EL (cell line): ENCODE results near the gene TOGARAM1.
A peak's percentile ranks its signal among the peaks of the same experiment; 100 is the strongest.

ENCODE experiments used
- DNase-seq: peaks from one replicate; pipeline ENCODE4 v3.0.0-alpha.2; 2016

Gene TOGARAM1

GRCh38 chr14:44961554-44962333, at the start of gene TOGARAM1, which contains the start of gene KLHL28:
TOGARAM1 (plus strand) TSS chr14:44962190; CDS start chr14:44962422, 232 bp downstream.
KLHL28 (minus strand) TSS chr14:44961947; CDS start chr14:44945928, 16,019 bp downstream.
- peak; percentile 100 for DNase-seq

DNA sequence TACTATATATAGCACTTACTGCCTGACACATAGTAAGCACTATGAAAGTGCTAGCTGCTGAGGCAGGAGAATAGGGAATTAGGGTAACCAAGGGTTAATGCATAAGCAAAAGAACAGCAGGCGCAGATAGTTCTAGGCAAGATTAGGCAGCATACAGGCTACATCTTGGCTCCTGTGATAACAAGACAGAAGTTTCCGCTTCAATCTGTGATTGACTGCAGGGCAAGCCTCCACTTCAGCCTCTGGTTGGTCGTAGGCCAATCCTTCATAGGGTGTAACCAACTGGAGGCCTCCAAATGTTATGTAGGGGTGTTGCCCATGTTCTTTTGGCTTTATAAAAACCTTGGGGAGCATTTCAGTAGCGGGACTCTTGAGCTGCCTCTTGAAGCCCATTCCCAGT, 47.1 kb upstream of the TOGARAM1 start:
- DNase-seq: no peak

- DNase-seq: no peak
Observed at GRCh38 chr14:44928793-44929192, 33.2 kb upstream of the TOGARAM1 start.

- DNase-seq: no peak
Observed at GRCh38 chr14:44935155-44935554, 26.8 kb upstream of the TOGARAM1 start.

- no peak for DNase-seq
Observed at GRCh38 chr14:44937547-44937946, 24.4 kb upstream of the TOGARAM1 start.

DNA sequence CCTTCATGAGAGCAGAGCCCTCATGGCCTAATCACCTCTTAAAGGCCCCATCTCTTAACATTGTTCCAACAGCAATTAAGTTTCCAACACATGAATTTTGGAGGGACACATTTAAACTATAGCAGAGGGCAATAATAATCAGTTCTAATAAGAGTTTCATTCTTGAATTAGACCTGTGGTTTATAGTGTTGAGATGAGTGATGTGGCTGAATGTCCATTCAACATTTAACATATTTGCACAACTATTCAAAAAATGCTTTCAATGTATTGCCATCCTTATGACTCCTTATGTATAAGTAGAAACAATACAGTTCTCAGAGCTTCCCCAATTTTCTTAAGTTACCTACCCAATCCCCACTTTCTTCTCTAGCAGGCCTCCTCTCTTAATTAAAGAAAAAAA, 21.8 kb upstream of the TOGARAM1 start:
- DNase-seq: no peak

- no peak for DNase-seq
Observed at GRCh38 chr14:44940944-44941343, 21.0 kb upstream of the TOGARAM1 start.

GRCh38 chr14:44941591-44941990, 20.4 kb upstream of the TOGARAM1 start:
- DNase-seq: peak; percentile 32

- no peak for DNase-seq
Observed at GRCh38 chr14:44942436-44942835, 19.6 kb upstream of the TOGARAM1 start.

- DNase-seq: no peak
Observed at GRCh38 chr14:44944107-44944506, 17.9 kb upstream of the TOGARAM1 start.

GRCh38 chr14:44945264-44945663, 16.7 kb upstream of the TOGARAM1 start:
- DNase-seq: peak; percentile 85

DNA sequence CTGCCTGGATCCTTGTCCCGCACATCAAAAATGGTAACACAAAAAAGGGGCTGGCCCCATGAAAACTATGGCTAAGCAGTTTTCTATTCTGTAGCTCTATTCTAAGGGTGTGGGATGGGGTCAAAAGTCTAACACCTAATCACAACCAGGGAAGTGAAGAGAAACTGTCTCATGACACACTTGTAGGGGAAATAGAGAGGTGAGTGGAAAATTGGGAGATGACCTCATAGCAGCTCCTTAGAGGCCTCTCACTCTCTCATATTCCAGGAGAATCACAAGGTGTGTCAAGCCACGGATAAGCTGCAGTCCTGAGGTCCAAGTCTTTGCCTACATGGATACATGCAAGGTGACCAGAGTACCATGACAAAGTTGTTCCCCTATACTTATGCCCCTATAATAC, 10.9 kb upstream of the TOGARAM1 start:
- no peak for DNase-seq

DNA sequence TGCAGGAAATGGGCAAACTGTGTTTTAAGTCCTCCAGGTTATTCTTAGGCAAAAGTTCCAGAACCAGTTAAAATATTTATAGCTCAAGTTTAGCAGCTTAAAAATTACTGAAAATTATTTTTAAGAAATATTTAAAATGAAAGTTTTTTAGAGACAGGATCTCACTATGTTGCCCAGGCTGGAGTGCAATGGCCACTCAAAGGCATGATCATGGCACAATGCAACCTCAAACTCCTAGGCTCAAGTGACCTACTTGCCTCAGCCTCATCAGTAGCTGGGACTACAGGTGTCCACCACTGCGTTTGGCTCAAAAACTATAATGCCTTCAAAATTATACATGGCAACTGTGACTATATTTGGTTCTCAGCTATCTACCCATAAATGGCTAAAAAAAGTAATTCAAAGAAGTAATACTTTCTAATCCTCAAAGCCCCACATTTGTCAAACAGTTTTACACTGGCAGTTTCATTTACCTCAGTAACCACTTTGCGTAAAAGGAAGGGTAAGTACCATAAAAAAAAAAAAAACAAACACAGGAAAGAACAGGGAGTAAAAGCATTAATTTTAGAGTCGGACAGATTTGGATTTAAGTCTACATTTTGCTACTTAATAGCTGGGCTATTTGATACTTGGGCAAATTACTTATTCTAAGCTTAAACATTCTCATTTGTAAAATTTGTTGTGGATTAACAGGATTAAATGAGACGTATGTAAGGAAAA, 9.4 kb upstream of the TOGARAM1 start:
- no peak for DNase-seq

DNA sequence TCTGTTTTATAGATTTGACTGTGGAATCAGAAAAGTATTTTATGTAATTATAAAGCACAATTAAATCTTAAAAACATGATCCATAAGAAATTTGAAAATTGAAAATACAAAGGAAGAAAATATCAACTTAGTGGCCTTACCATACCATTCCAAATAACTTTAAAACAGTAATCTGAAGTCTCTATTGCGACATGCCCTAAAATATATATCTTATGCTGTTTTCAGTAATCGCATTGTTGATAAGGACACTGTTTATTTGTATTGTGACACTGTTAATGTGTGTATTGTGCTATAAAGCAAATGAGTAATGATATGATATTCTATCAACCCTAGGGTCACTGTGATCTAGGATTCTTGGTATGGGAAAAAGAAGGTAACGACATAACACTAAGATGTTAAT, 7.2 kb upstream of the TOGARAM1 start:
- no peak for DNase-seq

- DNase-seq: no peak
Observed at GRCh38 chr14:44955528-44955927, 6.5 kb upstream of the TOGARAM1 start.

- DNase-seq: no peak
Observed at GRCh38 chr14:44956866-44957265, 5.1 kb upstream of the TOGARAM1 start.

DNA sequence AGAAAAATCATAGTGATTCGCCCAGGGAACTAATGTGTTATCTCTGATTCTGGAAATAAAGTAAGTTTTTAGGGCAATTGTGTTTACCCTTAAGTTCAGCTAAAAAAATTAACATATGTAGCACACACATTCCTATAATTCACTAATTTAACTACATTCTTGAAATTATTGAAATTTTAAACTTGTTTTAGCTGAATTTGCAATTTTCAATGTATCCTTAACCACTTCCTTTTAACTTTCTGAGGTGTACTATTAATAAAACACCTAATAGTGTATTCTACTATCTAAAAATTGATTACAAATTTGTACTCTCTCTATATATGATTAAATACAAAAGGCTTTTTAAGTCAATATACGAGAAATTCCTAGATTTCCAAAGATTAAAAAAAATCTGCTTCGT, 2.5 kb upstream of the TOGARAM1 start:
- DNase-seq: no peak

DNA sequence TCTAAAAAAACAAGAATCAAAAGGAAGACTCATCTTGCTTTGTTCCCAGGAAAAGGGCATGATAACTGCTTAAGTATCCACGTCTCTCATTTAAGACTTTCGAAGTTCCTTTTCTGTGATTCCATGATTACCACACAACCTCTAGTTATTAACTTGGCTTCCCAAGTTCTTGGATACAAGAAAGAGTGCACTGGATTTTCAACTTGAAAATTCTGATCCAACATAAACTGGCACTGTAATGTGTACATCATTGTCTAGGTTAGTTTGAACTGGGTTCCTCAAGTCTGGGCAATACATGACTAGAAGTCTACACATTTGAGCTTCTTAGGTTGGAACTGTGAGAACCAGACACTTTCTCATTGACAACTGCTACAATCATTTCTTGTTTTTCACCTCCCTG, 1.8 kb upstream of the TOGARAM1 start:
- peak; percentile 8 for DNase-seq

DNA sequence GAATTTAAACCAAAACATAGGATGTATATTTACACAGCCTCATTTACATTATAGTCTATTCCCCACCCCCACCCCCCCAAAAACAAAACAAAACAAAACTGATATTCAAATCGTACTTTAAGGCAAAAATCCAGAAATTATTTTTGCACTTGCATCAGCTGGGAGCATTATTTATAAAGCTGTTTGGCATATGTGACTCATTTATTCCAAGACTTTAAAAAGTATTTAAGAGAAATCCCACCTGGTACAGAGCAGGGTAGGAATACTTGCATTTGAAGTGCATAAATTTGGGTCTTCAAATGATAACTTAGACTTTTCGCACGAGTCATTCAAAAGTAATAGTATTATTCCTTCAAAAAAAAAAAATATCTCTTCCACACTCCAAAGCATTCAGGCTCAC, 1.3 kb upstream of the TOGARAM1 start:
- DNase-seq: no peak

DNA sequence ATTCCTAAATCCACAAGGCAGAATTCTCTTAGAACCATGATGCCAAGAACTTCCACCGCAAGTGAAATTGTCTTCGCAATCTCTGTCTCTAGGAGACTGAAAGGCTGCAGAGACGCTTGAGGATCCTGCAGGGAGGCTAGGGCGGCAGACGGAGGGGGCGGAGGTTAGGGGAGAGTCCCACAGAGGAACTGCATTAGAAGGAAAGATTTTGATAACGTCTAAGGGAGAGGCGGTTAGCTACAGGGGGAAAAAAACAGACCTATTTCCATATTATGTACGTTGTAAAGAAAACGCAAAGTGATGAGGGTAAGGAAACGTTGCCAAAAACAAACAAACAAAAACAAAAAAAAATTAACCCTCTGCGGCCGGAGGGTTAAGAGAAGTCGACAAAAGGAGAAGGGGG, 838 bp upstream of the TOGARAM1 start:
- peak; percentile 69 for DNase-seq

- DNase-seq: peak; percentile 50
Observed at GRCh38 chr14:44962334-44963043, 499 bp downstream of the TOGARAM1 start.

GRCh38 chr14:44963044-44963528, 1.1 kb downstream of the TOGARAM1 start:
- no peak for DNase-seq

DNA sequence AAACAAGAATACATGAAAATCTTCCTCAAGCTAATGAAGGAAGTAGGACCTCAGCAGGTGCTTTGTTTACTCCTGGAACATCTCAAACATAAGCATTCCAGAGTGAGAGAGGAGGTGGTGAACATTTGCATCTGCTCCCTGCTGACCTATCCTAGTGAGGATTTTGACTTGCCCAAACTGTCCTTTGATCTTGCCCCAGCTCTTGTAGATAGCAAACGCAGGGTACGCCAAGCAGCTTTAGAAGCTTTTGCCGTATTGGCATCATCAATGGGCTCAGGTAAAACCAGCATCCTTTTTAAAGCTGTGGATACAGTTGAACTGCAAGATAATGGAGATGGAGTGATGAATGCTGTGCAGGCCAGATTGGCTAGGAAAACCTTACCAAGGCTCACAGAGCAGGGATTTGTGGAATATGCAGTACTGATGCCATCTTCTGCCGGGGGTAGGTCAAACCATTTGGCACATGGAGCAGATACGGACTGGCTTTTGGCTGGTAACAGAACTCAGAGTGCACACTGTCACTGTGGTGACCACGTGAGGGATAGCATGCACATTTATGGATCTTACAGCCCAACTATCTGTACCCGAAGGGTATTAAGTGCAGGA, 1.9 kb downstream of the TOGARAM1 start:
- DNase-seq: peak; percentile 44
